ENCODE measurements around the gene OR6Y1. TPM values are rescaled to one million over a fixed set of nuclear protein-coding genes. Genes with fewer than 3 reads are reported as not detected.

The OR6Y1 gene
- total and polyA plus RNA-seq, 2 of the 13 experiments (the other 11 are each of a cell fraction or from before 2014, with no cell fraction given) = not detected

GRCh38 chr1:158537609-158538008 lies 16.6 kb downstream of the OR6Y1 start (continued):
- TF ChIP-seq AHDC1 (CRISPR knock-in tag; IDR thresholded peaks at IDR 0.05; ENCODE audit: borderline replicate concordance) (no peak), PRDM4 (CRISPR knock-in tag; IDR thresholded peaks at IDR 0.05; ENCODE audit: borderline replicate concordance) (no peak), GABPA (IDR thresholded peaks at IDR 0.05; ENCODE audit: low read depth, low read length) (no peak), GABPA (CRISPR knock-in tag; IDR thresholded peaks at IDR 0.05; ENCODE audit: low read depth) (no peak), ATF1 (CRISPR knock-in tag; IDR thresholded peaks at IDR 0.05) (no peak), PHF21A (CRISPR knock-in tag; IDR thresholded peaks at IDR 0.05) (no peak), LCORL (IDR thresholded peaks at IDR 0.05) (no peak), LCORL (CRISPR knock-in tag; IDR thresholded peaks at IDR 0.05) (no peak), FOXO4 (CRISPR knock-in tag; conservative IDR thresholded peaks at IDR 0.05) (no peak)

Measured in HepG2 (cell line).